AG20443 (cell line): ENCODE measurements around the gene ADAMTSL2.

Source experiments
- DNase-seq: peaks from one replicate; pipeline ENCODE4 v3.0.0; 2012; ENCODE audit warnings: low spot score, mixed read lengths

Gene ADAMTSL2

DNA sequence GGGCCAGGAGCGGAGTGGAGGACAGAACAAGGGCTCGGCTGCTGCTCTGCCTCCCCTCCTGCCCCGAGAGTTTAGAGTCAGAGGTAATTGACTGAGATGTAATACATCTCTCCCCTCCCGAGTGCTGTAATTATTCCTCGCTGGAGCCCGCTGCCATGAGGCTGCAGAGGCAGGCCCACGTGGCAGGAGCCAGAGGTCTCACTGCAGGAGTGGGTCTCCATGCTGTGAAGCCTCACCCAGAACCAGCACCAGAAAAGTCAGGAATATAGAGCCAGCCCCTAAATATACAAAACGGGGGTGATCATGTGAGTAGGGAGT lies 72.2 kb downstream of the ADAMTSL2 start:
- no peak for DNase-seq

DNA sequence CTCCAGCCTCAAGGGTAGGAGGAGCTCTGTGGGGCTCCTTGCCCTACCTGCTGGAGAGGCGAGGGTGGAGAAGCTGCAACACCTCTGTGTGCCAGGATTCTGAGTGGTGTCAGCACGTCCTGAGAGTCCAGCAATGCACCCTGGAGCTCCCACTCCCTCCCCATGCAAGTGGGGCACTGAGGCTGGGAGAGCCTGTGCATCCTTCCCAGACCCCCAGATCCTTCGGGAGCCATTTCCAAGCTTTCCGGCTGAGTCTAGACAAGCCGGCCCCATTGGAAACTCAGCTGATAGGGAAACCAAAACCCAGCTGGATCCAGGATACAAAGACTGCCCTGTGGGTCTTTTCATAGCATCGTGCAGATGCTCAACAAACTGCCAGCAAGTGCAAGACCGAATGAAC lies 72.9 kb downstream of the ADAMTSL2 start:
- DNase-seq, result no peak

DNA sequence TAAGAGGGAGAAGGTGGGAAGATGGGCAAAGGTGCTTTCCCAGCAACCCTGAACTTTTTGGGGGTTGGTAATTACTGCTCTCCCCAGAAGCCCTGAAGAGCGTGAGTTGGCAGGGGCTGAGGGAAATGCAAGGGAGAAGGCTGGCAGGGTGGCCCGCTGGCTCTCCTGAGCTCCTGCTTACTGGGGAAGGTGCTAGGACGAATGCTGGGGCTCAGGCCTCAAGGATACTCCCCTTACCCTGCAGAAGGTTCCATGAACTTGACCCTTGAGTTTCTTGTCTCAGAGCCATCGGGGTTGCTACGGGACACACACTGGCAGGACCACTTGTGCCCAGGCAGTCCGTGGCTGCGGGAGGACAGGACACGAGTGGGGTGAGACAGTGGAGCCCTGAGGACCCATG lies 73.5 kb downstream of the ADAMTSL2 start:
- DNase-seq, result no peak

DNA sequence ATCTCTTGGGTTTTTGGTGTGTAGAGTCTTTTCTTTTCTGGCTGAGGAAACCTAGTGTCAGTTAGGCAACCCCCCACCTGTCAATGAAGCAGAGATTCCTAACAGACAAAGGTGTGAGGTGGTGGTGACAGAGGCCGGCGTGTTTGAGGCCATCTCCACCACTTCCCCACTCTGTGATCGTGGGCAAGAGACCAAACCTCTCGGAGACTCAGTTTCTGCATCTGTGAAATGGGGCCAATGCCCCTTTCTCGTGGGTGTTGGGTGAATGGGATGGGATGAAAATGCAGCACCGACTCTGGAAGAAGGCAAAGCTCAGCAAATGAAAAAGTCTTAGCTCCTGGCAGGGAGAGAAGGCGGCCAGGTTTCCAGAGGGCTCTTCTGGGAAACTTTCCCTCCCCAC lies 73.9 kb downstream of the ADAMTSL2 start:
- no peak for DNase-seq

DNA sequence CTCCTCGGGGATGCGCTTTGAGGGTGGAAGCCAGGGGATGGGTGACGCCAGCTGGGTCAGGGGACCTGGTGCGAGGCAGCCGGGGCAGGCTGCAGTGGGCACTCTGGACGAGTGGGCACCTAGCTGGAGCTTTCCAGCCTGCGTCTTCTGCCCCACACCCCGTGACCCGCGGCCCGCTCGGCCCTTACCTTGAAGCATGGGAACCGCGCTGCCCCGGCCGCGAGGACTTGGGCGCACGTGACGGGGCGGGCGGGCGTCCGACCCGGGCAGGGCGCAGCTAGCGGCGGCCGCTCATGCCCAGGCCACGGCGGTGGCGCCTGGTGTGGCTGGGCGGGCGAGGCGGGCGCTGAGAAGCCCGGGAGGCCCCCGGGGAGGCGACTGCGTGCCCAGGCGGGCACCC lies 74.4 kb downstream of the ADAMTSL2 start:
- no peak for DNase-seq

DNA sequence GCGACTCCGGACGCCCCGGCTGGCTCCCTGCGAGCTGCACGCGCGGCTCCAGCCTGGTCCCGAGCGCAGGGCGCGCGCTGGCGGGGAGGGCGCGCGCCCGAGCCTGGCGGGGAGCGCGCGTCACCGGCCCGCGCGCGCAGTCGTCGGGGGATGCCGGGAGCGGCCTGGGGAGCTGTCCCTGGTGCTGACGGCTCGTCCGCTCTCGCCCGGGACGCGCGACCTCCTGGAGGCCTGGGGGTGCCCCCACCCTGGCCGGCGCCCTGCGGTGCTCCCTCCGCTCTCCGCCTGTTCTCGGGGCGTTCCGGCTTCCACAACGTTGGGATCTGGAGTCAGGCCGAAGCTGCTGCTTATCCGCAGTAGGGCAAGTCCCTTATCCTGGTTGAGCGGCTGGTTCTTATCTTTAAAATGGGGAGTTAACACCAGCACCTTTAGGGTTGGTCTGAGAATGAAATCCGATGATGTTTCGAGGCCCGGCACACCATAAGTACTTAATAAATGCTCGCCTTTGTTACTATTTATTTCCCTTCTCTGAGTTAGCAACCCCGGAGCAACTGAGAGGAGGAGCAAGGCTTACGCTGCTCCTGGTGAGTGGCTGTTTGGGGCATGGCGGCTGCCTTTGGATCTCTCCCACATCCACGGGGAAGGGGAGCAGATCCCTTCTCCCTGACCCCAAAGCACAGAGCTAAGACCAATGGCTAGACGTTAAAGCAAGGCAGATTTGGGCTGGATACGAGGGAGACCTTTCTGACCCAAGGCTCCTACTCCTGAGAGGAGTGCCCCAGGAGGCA lies 75.0 kb downstream of the ADAMTSL2 start, which contains the start of gene FAM163B:
TSS of gene FAM163B (minus strand) at position 79 of the 788 bp plus-strand sequence. CDS start 29,166 bp downstream, outside the sequence.
- peak; percentile 85 for DNase-seq

DNA sequence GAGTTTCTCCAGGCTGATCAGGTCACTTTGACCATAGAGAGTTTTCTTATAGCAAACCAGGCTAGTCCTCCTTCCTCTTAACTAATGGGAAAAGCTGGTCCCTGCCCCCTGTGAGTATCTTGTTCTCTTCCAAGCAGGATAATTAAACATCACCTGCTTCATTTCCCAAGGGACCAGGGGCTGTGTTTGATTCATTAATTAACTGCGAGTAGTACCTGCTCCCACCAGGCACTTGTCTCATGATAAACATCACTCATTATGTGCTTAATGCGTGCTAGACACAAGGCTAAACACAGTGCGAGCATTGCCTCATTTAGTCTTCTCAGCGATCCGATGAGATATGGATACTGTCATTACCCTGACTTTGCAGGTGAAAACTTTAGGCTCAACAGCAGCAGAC lies 76.3 kb downstream of the ADAMTSL2 start:
- no peak for DNase-seq

DNA sequence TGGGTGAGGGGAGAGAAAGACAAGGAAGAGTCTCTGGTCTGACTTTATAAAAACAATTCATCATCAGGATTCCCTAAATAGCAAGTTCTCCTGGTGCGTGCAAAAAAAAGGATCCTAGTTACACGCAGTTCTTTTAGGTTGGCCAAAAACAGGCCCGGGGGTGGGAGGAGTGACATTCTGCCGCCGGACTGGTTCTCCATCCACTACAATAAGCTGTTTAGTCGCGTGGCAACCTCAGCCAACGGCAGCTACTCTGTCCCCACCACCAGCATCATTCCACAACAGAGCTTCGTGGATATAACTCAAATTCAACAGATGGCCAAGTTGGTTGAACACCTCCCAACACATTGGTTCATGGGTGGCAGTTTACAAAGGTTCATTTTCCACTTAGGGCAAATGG lies 77.5 kb downstream of the ADAMTSL2 start:
- DNase-seq, result no peak

DNA sequence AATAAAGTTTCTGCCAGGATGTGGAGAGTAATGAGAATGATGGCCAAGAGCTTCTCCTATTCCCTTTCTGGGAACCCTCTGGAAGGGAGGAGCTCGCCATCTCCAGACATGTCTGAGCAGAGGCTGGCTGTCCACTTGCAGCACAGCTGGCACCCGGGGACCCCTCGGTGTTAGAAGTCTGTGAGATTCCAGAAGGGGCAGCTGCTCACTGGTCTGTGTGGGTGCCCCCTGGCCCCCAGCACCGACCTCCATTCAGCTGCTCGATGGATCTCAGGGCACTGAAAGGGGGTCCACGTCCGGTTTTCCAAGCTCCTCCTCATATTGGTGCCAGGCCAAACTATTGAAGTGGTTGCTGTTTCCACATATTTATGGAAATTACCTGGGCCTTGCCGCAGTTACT lies 78.3 kb downstream of the ADAMTSL2 start:
- no peak for DNase-seq

DNA sequence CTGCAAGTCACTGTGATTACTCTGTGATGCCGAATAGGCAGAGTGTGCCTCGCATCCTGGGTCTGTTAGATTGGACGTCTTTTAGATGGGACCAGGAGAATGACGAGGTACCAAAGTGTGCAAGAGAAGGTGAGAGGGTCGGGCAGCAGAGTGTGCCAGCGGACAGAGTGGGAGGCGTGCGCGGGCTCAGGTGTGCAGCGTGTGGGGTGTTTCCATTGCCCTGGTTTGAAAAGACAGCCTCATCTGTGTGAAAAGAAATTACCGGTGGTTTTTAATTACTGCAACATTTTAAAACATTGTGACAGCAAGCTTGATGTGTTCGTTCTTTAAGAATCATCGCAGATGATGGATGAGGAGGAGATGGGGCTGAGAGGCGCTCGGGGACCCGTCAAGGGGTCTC lies 78.9 kb downstream of the ADAMTSL2 start:
- no peak for DNase-seq

DNA sequence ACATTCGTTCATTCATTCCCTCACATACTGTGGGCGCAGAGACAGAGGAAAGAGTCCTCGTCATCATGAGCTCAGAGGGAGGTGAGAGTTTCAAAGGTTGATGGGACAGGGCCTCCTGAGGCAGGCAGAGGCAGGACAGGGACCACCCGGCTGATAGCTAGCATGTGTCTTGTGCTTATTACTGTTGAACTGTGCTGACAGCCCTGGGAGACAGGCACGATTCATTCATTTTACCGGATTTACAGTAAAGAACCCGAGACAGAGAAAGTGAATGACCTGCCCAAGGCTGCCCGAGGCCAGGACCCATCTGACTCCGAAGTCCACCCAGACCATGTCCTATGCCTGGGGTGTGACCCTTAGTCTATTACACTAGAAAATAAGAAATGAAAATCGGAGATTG lies 79.6 kb downstream of the ADAMTSL2 start:
- DNase-seq, result no peak

DNA sequence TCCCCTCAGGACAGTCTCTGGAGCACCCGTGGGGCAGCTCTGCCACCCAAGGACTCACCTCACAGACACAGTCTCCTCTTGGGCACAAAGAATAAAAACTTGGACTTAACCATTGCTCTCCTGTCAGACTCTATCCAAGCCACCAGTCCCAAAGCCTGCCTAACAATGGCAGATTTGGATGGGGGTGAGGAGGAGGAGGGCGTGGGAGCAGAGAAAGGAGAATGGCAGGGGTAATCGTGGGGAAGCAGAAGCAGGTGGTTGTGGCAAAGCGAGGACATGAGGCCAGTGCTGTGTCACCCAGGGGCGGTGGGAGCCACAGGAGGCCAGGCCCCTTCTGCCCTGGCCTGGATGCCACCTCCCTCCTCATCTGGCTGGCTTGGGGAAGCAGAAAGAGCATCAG lies 80.2 kb downstream of the ADAMTSL2 start:
- DNase-seq, result no peak

DNA sequence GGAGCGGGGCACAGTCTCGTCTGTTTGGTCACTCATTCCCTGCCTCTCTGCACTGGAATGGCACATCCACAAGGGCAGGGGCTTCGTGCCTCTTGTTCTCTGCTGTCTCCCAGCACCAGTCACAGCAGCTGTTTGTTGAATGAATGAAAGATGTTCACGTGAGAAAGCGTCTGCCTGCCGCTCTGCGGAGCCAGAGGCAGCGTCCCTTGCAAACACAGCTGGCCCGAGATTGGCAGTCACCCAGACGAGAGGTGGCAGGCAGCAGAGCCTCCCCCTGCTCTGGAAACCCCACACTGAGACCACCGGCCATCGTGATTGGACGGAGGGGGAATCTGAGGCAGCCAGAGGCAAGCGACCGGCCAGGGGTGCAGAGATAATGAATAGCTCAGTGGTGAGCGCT lies 80.7 kb downstream of the ADAMTSL2 start:
- no peak for DNase-seq

DNA sequence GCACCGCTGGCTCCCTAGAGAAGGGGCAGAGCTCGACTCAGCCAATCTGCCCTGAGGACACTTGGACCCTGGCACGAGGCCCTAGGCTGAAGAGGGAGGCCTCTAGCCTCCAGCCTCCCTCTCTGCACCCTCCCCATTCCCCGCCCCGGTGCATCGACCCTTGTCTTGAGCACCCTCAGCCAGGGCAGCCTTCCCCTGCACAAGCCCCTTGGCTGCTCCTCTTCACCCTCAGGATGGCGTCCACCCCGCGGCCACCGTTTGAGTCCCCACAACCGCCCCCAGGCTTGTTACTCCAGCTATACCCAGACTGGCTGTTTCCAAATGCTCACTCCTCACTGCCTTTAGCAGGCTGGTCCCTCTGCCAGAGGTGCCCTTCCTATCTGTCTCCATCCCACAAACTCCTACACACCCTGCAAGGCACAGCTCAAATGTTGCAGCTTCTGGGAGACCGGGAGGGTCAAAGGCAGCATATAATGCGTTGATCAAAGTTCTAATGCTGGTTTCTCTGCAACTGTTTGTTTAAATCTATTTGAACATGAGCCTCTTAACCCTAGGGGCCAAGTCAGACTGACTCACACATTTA lies 81.2 kb downstream of the ADAMTSL2 start:
- no peak for DNase-seq

DNA sequence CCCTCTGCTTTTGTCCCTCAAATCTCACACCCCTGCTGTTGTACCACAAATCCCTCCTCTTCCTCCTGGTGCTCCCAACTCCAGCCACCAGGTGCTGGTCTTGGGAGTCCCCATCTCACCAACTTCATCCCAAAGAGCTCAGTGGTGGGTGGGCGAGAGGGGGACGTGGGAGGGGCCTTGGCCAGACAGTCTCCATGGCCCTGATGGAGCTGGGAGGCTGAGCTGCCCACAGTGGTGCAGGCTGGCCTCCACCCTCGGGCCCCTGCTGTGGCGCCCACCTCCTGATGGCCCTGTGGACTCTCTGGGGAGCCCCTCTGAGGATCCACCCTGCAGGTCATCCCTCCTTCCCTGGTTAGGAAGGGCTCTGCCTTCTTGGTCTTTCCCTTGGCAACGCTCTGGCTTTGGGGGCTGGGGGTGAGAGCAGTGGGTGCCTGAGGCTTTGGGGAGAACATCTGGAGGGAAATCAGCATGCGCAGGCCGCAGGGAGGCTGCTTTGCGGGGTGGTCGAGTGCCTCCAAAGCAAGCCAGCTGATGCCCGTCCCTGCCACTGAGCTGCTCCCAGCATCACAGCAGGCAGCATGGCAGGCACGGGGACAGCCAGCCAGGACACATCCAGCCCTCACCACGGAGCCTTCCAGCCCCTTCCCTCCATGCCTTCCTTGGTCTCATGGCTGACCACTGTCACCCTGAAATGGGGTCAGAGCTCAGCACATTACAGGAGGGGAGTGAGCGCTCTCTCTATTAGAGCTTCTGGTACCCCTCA lies 82.3 kb downstream of the ADAMTSL2 start:
- no peak for DNase-seq

DNA sequence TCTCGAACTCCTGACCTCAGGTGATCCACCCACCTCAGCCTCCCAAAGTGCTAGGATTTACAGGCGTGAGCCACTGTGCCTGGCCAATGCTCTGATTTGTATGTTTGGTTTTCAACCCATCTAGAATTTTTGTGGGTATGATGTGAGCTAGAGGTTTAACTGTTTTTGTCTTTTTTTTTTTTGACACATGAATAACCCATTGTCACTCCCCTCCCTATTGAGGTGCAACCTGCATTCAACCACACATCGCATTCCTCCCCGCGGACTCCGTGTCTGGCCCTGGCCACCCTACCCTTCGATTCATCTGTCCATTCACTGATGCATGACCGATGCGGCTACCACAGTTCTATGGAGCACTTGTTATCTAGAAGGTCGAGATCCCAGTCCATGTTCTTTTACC lies 84.2 kb downstream of the ADAMTSL2 start:
- DNase-seq, result no peak

DNA sequence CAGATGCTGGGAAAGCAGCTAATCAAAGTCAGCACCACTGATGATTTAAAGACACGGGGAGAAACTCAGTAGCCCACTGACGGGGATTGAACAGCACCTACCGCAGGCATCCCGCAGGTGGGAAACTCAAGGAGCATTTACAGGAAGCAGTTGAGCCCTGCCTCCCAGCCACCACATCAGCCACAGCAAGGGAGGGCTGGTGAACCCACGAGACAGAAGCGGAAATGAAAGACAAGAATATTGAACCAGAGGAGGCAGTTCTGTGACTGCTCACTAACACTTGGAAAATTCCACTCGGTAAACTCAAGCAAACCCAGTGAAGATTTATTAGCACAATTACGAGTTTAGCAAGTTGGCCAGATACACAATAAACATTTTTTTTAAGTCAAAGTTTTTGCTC lies 85.3 kb downstream of the ADAMTSL2 start:
- DNase-seq, result no peak

DNA sequence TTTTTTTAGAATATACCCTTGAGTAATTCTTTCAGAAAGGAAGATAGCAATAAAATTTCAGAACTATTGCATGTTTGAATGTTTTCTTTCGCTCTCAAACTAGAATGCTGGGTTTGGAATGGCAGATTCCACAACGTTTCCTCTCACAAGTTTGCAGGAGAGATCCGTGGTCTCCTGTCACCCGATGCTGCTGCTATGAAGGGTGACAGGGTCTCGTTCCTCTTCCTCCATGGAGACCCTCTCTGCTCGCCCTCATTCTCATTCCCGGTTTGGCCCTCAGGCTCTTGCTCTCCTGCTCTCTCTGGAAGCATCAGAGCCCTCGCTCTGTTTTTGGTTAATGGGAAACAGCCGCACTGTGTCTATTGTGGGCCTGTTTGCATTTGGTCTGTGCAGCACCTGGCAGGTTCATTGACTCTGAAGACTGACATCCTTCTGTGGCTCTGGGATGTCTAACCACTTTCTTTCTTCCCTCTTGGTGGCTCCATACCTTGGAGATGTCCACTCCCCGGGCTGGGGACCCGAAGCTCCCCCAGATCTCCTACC lies 87.3 kb downstream of the ADAMTSL2 start:
- no peak for DNase-seq

DNA sequence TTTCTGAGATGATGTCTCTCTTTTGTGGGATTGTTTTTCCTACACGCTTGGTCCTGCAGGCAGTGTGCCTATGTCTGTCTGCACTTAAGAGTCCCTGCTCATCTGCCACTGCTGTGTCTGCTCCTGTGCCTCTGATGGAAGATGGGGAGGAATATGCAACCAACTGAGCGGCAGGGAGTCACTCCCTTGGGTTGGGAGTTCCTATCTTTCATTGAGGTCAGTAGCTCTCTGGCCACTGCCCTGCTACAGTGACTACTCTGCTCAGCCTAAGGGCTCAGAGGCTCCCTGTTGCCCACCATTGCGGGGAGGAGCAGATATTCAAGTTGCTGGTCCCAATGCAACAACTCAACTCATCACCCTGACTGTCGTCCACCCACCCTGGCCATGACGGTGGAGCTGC lies 88.1 kb downstream of the ADAMTSL2 start:
- no peak for DNase-seq
